ENCODE results near the gene VSNL1.

DNA sequence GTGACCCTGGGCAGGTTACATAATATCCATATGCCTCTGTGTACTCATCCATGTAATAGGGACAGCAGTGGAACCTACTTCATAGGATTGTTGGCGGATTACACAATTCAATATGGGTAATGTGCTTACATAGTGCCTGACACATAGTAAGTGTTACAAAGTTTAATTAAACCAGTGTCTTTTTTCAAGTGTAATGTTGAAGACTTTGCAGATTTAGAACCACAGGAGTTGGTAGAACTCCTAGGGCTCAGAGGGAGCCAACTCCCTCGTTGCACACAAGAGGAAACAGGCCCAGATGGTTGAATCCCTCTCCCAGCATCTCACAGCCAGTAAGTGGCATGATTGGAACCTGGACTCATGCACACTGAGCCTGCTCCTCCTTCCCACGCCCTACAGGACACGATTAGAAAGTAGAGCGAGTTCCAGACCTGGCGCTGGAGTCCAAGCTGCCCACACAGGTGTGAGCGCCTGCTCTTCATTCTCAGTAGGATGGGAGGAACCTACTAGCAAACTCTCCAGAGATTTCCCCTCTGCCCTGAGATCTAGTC lies 97.8 kb downstream of the VSNL1 start:
- no peak for TF ChIP-seq SETDB1 (IDR thresholded peaks at IDR 0.05; ENCODE audit: insufficient read length, low read length)
- TF ChIP-seq, protein P1, sequence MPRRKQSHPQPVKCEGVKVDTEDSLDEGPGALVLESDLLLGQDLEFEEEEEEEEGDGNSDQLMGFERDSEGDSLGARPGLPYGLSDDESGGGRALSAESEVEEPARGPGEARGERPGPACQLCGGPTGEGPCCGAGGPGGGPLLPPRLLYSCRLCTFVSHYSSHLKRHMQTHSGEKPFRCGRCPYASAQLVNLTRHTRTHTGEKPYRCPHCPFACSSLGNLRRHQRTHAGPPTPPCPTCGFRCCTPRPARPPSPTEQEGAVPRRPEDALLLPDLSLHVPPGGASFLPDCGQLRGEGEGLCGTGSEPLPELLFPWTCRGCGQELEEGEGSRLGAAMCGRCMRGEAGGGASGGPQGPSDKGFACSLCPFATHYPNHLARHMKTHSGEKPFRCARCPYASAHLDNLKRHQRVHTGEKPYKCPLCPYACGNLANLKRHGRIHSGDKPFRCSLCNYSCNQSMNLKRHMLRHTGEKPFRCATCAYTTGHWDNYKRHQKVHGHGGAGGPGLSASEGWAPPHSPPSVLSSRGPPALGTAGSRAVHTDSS (tag by site-specific recombination; IDR thresholded peaks at IDR 0.05): no peak
- TF ChIP-seq, protein P2, sequence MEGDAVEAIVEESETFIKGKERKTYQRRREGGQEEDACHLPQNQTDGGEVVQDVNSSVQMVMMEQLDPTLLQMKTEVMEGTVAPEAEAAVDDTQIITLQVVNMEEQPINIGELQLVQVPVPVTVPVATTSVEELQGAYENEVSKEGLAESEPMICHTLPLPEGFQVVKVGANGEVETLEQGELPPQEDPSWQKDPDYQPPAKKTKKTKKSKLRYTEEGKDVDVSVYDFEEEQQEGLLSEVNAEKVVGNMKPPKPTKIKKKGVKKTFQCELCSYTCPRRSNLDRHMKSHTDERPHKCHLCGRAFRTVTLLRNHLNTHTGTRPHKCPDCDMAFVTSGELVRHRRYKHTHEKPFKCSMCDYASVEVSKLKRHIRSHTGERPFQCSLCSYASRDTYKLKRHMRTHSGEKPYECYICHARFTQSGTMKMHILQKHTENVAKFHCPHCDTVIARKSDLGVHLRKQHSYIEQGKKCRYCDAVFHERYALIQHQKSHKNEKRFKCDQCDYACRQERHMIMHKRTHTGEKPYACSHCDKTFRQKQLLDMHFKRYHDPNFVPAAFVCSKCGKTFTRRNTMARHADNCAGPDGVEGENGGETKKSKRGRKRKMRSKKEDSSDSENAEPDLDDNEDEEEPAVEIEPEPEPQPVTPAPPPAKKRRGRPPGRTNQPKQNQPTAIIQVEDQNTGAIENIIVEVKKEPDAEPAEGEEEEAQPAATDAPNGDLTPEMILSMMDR (tag by site-specific recombination; IDR thresholded peaks at IDR 0.05): no peak

All from HEK293 (cell line).